Measurements from ENCODE around the gene KCNE4. TPM values are rescaled to one million over a fixed set of nuclear protein-coding genes. Genes with fewer than 3 reads are reported as not detected.

KCNE4 gene
- total RNA-seq, 1 donor from 2014 or later: not detected

GRCh38 chr2:223082706-223083105, 30.7 kb downstream of the KCNE4 start:
- DNase-seq (ENCODE audit: low read depth): no peak
- TF ChIP-seq CTCF (conservative IDR thresholded peaks at IDR 0.05; ENCODE audit: low read depth, low read length): no peak
- no peak overlapping the region for H3K4me3 ChIP-seq (ENCODE audit: low read depth, low read length)

- DNase-seq (ENCODE audit: low read depth): no peak
- TF ChIP-seq CTCF (conservative IDR thresholded peaks at IDR 0.05; ENCODE audit: low read depth, low read length): no peak
- H3K4me3 ChIP-seq (ENCODE audit: low read depth, low read length): no peak overlapping the region
Observed at GRCh38 chr2:223083402-223084070, 31.5 kb downstream of the KCNE4 start.

- no peak for TF ChIP-seq CTCF (conservative IDR thresholded peaks at IDR 0.05; ENCODE audit: low read depth, low read length)
- DNase-seq (ENCODE audit: low read depth): no peak
- no peak overlapping the region for H3K4me3 ChIP-seq (ENCODE audit: low read depth, low read length)
Observed at GRCh38 chr2:223084873-223085272, 32.9 kb downstream of the KCNE4 start.

GRCh38 chr2:223086370-223086981, 34.5 kb downstream of the KCNE4 start:
- no peak for TF ChIP-seq CTCF (conservative IDR thresholded peaks at IDR 0.05; ENCODE audit: low read depth, low read length)
- no peak for DNase-seq (ENCODE audit: low read depth)
- H3K4me3 ChIP-seq (ENCODE audit: low read depth, low read length): no peak overlapping the region

- H3K4me3 ChIP-seq (ENCODE audit: low read depth, low read length): no peak overlapping the region
- TF ChIP-seq CTCF (conservative IDR thresholded peaks at IDR 0.05; ENCODE audit: low read depth, low read length): no peak
Observed at GRCh38 chr2:223087466-223087865, 35.5 kb downstream of the KCNE4 start.

GRCh38 chr2:223088866-223089265, 36.9 kb downstream of the KCNE4 start:
- TF ChIP-seq CTCF (conservative IDR thresholded peaks at IDR 0.05; ENCODE audit: low read depth, low read length): no peak
- no peak overlapping the region for H3K4me3 ChIP-seq (ENCODE audit: low read depth, low read length)
- no peak for DNase-seq (ENCODE audit: low read depth)

More at GRCh38 chr2:223087466-223087865, 35.5 kb downstream of the KCNE4 start:
- DNase-seq (ENCODE audit: low read depth): no peak

- TF ChIP-seq CTCF (conservative IDR thresholded peaks at IDR 0.05; ENCODE audit: low read depth, low read length): no peak
- DNase-seq (ENCODE audit: low read depth): no peak
Observed at GRCh38 chr2:223090039-223090438, 38.0 kb downstream of the KCNE4 start.

More at GRCh38 chr2:223090039-223090438, 38.0 kb downstream of the KCNE4 start:
- no peak overlapping the region for H3K4me3 ChIP-seq (ENCODE audit: low read depth, low read length)

Measured in epithelial cell of proximal tubule (primary cell).